GM19099 (cell line): ENCODE results near the gene DENND4A.

Source experiments
- POLR2A ChIP-seq: IDR thresholded peaks from 3 replicates; pipeline ENCODE4 v1.6.1; 2011; ENCODE audit warnings: low read depth; ENCODE audit not compliant: insufficient read length; ENCODE audit errors: extremely low read depth

The DENND4A gene

GRCh38 chr15:65752151-65752700 is 39.9 kb downstream of the DENND4A start:
- TF ChIP-seq POLR2A, result no peak

GRCh38 chr15:65751431-65751830 is 40.7 kb downstream of the DENND4A start:
- no peak for TF ChIP-seq POLR2A

- TF ChIP-seq POLR2A, result no peak
Measured at GRCh38 chr15:65747265-65747664, 44.8 kb downstream of the DENND4A start.

GRCh38 chr15:65743637-65744252 is 48.3 kb downstream of the DENND4A start:
- TF ChIP-seq POLR2A, result no peak

- TF ChIP-seq POLR2A, result no peak
Measured at GRCh38 chr15:65740148-65740547, 51.9 kb downstream of the DENND4A start.

- no peak for TF ChIP-seq POLR2A
Measured at GRCh38 chr15:65738649-65739048, 53.4 kb downstream of the DENND4A start.

GRCh38 chr15:65732698-65733097 is 59.4 kb downstream of the DENND4A start:
- no peak for TF ChIP-seq POLR2A

GRCh38 chr15:65731926-65732325 is 60.2 kb downstream of the DENND4A start:
- TF ChIP-seq POLR2A, result no peak

- no peak for TF ChIP-seq POLR2A
Measured at GRCh38 chr15:65730549-65731172, 61.4 kb downstream of the DENND4A start.

- no peak for TF ChIP-seq POLR2A
Measured at GRCh38 chr15:65724464-65725215, 67.5 kb downstream of the DENND4A start.

GRCh38 chr15:65723876-65724275 is 68.2 kb downstream of the DENND4A start:
- no peak for TF ChIP-seq POLR2A

GRCh38 chr15:65722191-65722590 is 69.9 kb downstream of the DENND4A start:
- TF ChIP-seq POLR2A, result no peak

GRCh38 chr15:65712415-65712814 is 79.7 kb downstream of the DENND4A start:
- TF ChIP-seq POLR2A, result no peak

GRCh38 chr15:65695081-65695480 is 97.0 kb downstream of the DENND4A start:
- no peak for TF ChIP-seq POLR2A

GRCh38 chr15:65690778-65691177 is 101.3 kb downstream of the DENND4A start:
- no peak for TF ChIP-seq POLR2A

GRCh38 chr15:65690173-65690572 is 101.9 kb downstream of the DENND4A start:
- no peak for TF ChIP-seq POLR2A
